Activated T-helper 2 cell treated with anti-CD3 and anti-CD28 coated beads, Interferon-gamma antibody, Interleukin-2, Interleukin-4, amounts not matched to agents 10 μg/mL and 5 μg/mL and 100 μg/mL, durations not matched to agents 14 hours and 24 hours and 36 hours (primary cell): ENCODE measurements around the gene DLL4. TPM values are rescaled to one million over a fixed set of nuclear protein-coding genes. Genes with fewer than 3 reads are reported as not detected.
"Not testable (repeated sequence)": the region's sequence is repeated elsewhere in the genome, so short reads cannot be mapped to it uniquely, and the experiment has no call there.

Experiments used
- DNase-seq: peaks from one replicate; pipeline ENCODE4 v3.0.0; 2021; ENCODE audit warnings: low spot score
- H3K27ac Mint-ChIP-seq: one replicate; pipeline ENCODE4 v1.8.0; 2021; ENCODE audit warnings: mixed read lengths
- H3K27me3 Mint-ChIP-seq: one replicate; pipeline ENCODE4 v1.8.0; 2021; ENCODE audit warnings: low read depth, mixed read lengths
- H3K36me3 Mint-ChIP-seq: one replicate; pipeline ENCODE4 v1.8.0; 2021; ENCODE audit warnings: low read depth, mixed read lengths
- H3K4me1 Mint-ChIP-seq: one replicate; pipeline ENCODE4 v1.8.0; 2021; ENCODE audit warnings: low read depth, mixed read lengths
- H3K4me3 Mint-ChIP-seq: one replicate; pipeline ENCODE4 v1.8.0; 2021; ENCODE audit warnings: low read depth, mild to moderate bottlenecking, moderate library complexity, mixed read lengths
- H3K9me3 Mint-ChIP-seq: one replicate; pipeline ENCODE4 v1.8.0; 2021; ENCODE audit warnings: mixed read lengths
- intact Hi-C: fragments of 100-400 bp; cut with micrococcal nuclease; formaldehyde crosslinking; loops from one replicate; pipeline ENCODE4 v1.15.1; 2023
- total RNA-seq: library from RNA; stranded (reverse); gene quantifications from 2 replicates; pipeline ENCODE4 v1.2.3, GENCODE V29; 2022

Gene DLL4
- total RNA-seq, 1 donor from 2014 or later, result 0.37 TPM

DNA sequence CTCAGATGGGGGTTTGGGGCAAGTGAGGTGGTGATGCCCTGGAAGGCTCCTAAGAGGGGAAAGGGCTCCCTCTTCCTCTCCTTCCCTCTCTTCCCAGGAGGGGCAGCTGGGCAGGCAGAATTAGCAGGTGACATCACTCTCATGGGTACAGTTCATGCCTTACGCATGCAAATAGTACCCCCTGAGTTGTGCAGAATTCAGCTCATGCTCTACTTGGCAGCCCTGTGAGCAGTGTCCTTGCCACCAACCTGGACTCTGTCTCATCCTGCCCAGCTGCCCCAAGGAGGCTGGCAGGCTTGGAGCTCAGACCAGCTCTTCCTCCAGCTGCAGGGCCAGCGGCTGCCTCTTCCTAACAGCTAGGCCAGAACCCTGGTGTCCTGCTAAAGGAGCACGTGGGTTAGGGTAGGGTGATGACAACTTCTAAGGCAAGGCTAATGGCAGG lies 27.4 kb downstream of the DLL4 start:
- Mint-ChIP-seq H3K4me3 (peak overlapping the region; percentile 17), H3K27ac (no peak overlapping the region), H3K4me1 (peaks cover 27% of the 10 kb centered on the region), H3K36me3 (peaks cover 10% of the 10 kb centered on the region), H3K27me3 (no peaks in the 10 kb centered on the region), H3K9me3 (no peaks in the 10 kb centered on the region)
- intact Hi-C loops, result no loop called here
- DNase-seq, result no peak

DNA sequence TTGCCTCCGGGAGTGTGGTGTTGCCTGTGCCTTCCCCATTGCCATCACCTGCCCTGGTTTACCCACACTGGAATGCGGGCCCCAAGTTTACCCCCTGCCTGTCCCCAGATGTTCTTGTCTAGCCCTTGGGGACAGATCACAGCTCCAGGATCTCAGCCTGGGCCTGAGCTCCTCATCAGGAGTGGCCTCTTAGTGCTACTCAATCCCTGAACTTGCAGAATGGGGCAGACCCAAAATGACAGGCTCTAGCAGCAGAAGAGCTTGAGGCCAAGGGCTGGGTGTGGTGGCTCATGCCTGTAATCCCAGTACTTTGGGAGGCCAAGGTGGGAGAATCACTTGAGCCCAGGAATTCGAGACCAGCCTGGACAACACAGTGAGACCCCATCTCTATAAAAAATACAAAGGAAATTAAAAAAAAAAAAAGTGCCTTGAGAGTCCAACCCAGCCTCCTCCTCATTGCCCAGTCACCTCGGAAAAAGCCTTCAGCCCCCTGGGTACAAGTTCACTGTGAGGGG lies 28.0 kb downstream of the DLL4 start:
- intact Hi-C loops, result no loop called here
- Mint-ChIP-seq H3K27ac (no peak overlapping the region), H3K27me3 (no peaks in the 10 kb centered on the region), H3K9me3 (no peaks in the 10 kb centered on the region), H3K4me3 (no peak overlapping the region), H3K36me3 (peaks cover 10% of the 10 kb centered on the region), H3K4me1 (peaks cover 23% of the 10 kb centered on the region)
- no peak for DNase-seq

DNA sequence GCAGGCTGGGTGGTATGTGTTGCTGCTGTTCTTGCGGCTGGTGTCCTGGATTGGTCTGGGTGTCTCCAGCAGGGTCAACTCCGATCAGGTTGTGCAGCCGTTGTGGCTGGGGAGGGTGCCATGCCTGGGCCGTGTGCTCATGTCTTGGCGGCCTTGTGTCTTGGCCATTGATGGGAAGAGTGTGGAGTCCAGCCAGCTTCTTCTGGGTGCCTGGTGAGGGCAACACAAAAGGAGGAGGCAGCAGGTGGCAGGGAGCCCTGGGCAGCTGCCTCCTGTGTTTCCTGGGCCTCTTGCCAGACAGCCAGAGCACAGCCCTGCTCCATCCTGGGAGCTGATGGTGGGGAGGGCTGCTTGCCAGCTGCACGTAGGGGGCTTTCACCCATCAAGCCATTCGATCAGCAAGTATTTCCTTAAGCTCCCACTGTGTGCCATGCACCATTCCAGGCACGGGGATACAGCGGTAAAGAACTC lies 28.5 kb downstream of the DLL4 start:
- H3K4me3 Mint-ChIP-seq, result no peak overlapping the region
- H3K27ac Mint-ChIP-seq, result no peak overlapping the region
- peaks cover 10% of the 10 kb centered on the region for H3K36me3 Mint-ChIP-seq
- intact Hi-C loops, result no loop called here
- no peaks in the 10 kb centered on the region for H3K27me3 Mint-ChIP-seq
- no peak for DNase-seq
- H3K9me3 Mint-ChIP-seq, result no peaks in the 10 kb centered on the region
- H3K4me1 Mint-ChIP-seq, result peaks cover 18% of the 10 kb centered on the region

DNA sequence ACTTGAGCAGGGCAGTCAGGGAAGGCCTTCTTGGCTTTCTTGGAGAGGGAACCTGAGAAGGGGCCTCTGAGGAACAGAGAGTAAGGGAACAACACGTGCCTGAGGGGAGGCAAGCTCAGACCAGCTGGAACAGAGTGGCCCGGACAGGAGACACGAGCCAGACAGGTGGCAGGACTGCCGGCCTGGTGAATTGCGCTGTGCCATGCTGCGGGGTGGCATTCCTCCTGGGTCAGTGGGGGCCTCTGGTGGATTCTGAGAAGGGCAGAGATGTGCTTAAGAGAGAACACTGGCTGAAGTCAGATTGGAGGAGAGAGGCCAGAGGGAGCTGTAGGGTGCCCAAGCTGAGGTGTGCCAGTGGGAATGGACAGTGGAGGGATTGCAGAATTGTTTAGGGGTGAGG lies 29.0 kb downstream of the DLL4 start:
- peaks cover 16% of the 10 kb centered on the region for H3K4me1 Mint-ChIP-seq
- peaks cover 10% of the 10 kb centered on the region for H3K36me3 Mint-ChIP-seq
- H3K27ac Mint-ChIP-seq, result no peak overlapping the region
- no peaks in the 10 kb centered on the region for H3K9me3 Mint-ChIP-seq
- DNase-seq, result no peak
- no peak overlapping the region for H3K4me3 Mint-ChIP-seq
- no peaks in the 10 kb centered on the region for H3K27me3 Mint-ChIP-seq
- intact Hi-C loops, result no loop called here

DNA sequence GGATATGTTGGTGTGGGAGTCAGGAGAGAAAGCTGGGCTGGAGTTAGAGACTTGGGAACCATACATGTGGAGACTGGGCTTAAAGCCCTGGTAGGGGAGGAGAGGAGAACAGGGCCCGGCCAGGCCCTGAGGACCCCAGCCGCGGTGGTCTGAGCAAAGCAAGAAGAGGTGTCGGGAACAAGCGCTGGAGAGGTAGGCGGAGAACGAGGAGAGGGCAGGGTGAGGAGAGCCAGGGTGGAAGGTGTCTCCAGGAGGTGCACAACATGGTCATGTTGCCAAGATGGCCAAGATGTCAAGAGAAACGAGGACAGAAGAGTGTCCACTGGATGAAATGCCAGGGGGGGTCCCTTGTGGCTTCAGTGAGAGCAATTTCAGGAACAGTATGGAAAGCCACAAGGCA lies 29.6 kb downstream of the DLL4 start:
- DNase-seq, result no peak
- peaks cover 10% of the 10 kb centered on the region for H3K36me3 Mint-ChIP-seq
- H3K27me3 Mint-ChIP-seq, result no peaks in the 10 kb centered on the region
- H3K27ac Mint-ChIP-seq, result no peak overlapping the region
- H3K4me1 Mint-ChIP-seq, result peaks cover 16% of the 10 kb centered on the region
- intact Hi-C loops, result no loop called here
- H3K9me3 Mint-ChIP-seq, result no peaks in the 10 kb centered on the region
- no peak overlapping the region for H3K4me3 Mint-ChIP-seq

DNA sequence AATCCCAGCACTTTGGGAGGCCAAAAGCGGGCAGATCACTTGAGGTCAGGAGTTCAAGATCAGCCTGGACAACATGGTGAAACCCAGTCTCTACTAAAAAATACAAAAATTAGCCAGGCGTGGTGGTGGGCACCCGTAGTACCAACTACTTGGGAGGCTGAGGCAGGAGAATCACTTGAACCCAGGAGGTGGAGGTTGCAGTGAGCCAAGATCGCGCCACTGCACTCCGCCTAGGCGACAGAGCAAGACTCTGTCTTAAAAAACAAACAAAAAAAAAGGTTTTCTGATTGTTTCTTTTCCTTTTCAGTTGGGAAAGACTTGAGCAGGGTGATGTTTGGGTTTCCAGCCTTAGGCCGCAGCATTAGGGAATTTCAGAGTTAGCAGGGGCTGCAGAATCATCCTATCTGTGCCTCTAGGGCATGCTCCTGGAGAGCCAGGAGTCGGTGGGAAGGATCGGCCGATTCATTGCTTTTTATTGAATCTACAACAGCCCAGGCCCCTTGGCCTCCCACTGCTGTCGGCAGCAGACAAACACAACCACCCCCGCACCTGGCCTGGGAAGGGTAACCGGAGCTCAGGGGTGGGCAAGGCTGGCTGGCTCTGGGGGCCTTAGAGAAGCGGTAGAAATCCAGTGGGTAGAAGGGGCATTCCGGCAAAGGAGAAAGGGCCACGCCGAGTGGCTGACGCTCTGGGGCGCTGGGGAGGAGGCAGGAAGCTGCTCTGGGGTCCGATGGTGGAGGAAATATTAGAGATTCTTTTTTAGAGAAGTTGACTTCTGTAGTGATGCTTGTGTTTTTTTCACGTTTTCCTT lies 30.4 kb downstream of the DLL4 start:
- intact Hi-C loops, result no loop called here
- DNase-seq, result no peak
- Mint-ChIP-seq H3K9me3 (no peaks in the 10 kb centered on the region), H3K36me3 (peaks cover 10% of the 10 kb centered on the region), H3K4me1 (peaks cover 9% of the 10 kb centered on the region), H3K27me3 (no peaks in the 10 kb centered on the region), H3K4me3 (no peak overlapping the region), H3K27ac (no peak overlapping the region)

DNA sequence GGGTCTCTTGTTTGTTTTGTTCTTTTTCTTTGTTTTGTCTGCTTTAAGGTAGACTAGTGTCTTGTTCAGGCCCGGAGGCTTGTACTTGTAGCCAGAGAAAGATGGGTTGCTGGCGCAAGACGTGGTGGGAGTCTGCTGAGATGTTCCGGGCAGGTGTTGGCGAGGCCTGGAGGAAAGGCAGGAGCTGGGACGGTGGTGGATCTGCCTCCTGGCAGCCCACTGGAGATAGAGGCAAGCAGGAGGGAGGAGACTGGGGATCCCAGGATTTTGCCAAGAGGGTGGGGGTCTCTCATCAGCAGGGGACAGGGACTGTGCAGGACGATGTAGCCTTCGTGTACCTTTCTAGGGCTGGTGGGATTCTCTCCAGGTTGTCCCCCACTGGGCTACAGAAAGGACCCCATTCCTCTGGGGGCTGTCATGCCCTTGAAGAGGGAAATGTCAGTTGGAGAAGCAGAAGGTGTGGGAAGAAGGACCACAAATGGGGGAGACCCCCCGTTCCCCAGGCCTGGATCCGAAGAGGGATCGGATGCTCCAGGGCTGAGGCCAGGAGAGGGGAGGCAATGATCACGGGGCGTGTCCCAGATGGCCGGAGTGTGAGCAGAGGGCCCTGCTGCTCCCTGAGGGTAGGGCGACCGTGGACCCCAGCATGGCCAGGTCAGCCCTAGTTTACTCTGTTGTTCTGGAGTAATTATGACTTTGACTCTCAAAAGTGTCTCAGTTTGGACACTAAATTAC lies 31.2 kb downstream of the DLL4 start:
- no peak overlapping the region for H3K27ac Mint-ChIP-seq
- no peak overlapping the region for H3K4me3 Mint-ChIP-seq
- no peaks in the 10 kb centered on the region for H3K9me3 Mint-ChIP-seq
- no peak for DNase-seq
- H3K36me3 Mint-ChIP-seq, result peaks cover 10% of the 10 kb centered on the region
- intact Hi-C loops, result no loop called here
- peaks cover 6% of the 10 kb centered on the region for H3K4me1 Mint-ChIP-seq
- no peaks in the 10 kb centered on the region for H3K27me3 Mint-ChIP-seq

DNA sequence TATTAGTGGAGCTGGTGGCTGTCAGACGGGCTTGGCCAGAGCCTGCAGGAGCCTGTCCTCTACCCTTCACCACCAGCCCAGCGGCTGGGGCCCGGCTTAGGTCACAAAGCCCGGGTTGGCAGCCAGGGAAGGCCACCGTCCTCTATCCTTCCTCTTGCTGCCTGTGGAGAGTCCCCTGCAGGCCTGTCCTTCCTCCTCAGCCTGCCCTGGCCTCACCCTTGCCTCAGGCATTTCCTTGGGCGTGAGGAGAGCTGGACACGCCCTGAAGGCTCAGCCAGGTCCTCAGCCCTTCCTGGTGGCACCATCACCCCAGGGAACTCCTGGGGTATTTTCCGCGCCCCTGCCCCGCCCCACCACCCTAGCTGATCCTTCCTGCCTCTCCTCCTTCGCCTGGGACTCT lies 31.8 kb downstream of the DLL4 start:
- Mint-ChIP-seq H3K4me3 (no peak overlapping the region), H3K36me3 (peaks cover 6% of the 10 kb centered on the region), H3K4me1 (peaks cover 4% of the 10 kb centered on the region), H3K27ac (no peak overlapping the region), H3K9me3 (no peaks in the 10 kb centered on the region), H3K27me3 (peaks cover 2% of the 10 kb centered on the region)
- intact Hi-C loops, result no loop called here
- DNase-seq, result no peak

DNA sequence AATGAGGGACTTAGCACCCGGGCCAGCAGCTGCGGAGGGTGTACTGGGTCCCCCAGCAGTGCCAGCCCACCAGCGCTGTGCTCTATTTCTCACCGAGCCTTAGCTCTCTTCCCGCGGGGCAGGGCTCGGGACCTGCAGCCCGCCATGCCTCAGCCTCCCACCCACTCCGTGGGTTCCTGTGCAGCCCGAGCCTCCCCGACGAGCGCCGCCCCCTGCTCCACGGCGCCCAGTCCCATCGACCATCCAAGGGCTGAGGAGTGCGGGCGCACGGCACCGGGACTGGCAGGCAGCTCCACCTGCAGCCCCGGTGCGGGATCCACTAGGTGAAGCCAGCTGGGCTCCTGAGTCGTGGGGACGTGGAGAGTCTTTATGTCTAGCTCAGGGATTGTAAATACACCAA lies 32.6 kb downstream of the DLL4 start:
- H3K36me3 Mint-ChIP-seq, H3K4me1 Mint-ChIP-seq, DNase-seq, intact Hi-C loops, H3K27me3 Mint-ChIP-seq, H3K4me3 Mint-ChIP-seq, H3K27ac Mint-ChIP-seq, H3K9me3 Mint-ChIP-seq: not testable (repeated sequence)

DNA sequence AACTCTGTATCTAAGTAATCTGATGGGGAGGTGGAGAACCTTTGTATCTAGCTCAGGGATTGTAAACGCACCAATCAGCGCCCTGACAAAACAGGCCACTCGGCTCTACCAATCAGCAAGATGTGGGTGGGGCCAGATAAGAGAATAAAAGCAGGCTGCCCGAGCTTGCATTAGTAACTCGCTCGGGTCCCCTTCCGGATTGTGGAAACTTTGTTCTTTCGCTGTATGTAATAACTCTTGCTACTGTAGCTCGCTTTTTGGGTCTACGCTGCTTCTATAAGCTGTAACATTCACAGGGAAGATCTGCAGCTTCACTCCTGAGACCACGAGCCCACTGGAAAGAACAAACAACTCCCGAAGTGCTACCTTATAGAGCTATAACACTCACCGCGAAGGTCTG lies 33.2 kb downstream of the DLL4 start:
- H3K27me3 Mint-ChIP-seq, H3K36me3 Mint-ChIP-seq, H3K4me3 Mint-ChIP-seq, DNase-seq, intact Hi-C loops, H3K4me1 Mint-ChIP-seq, H3K9me3 Mint-ChIP-seq, H3K27ac Mint-ChIP-seq: not testable (repeated sequence)

DNA sequence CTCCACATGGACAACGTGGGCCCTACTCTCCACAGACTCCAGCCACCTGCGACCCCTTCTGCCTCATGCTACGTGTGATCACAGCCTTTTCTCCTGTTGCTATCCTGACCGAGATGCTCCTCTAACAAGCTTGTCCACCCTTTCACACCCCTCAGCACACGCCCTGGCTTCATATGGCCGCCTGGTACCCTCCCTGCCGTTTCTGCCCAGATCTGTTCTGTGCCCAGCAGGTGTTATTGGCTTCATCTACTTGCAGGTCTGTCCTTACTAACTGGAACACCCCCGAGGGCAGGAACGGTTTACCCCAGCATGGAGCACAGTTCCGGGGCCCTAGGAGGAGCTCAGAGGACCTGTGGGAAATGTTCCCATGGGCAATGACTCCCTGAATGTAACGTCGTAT lies 34.1 kb downstream of the DLL4 start:
- H3K4me3 Mint-ChIP-seq, result no peak overlapping the region
- peaks cover 2% of the 10 kb centered on the region for H3K27me3 Mint-ChIP-seq
- no peak overlapping the region for H3K27ac Mint-ChIP-seq
- H3K9me3 Mint-ChIP-seq, result no peaks in the 10 kb centered on the region
- intact Hi-C loops, result no loop called here
- no peaks in the 10 kb centered on the region for H3K4me1 Mint-ChIP-seq
- no peaks in the 10 kb centered on the region for H3K36me3 Mint-ChIP-seq
- DNase-seq, result no peak

DNA sequence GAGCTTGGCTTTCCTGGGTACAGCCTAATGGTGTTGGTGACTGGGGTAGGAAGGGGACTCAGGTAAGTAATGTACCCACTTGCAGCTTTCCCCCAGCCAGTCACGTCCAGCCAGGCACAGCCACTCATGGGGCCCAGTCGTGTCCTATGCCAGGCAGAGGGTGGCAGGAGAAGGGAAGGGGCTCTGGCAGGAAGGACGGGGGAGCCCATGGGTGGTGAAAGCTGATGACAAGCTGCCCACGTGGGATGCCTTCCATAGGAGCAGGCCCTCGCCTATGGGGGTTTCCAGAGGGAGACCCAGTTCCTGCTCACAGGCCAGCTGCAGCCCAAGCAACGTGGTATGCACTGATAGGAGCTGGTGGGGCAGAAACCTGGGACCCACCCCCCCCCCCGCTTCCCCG lies 34.9 kb downstream of the DLL4 start:
- no peaks in the 10 kb centered on the region for H3K9me3 Mint-ChIP-seq
- H3K36me3 Mint-ChIP-seq, result no peaks in the 10 kb centered on the region
- intact Hi-C loops, result no loop called here
- no peaks in the 10 kb centered on the region for H3K4me1 Mint-ChIP-seq
- no peak overlapping the region for H3K27ac Mint-ChIP-seq
- no peak overlapping the region for H3K4me3 Mint-ChIP-seq
- DNase-seq, result no peak
- peaks cover 2% of the 10 kb centered on the region for H3K27me3 Mint-ChIP-seq

DNA sequence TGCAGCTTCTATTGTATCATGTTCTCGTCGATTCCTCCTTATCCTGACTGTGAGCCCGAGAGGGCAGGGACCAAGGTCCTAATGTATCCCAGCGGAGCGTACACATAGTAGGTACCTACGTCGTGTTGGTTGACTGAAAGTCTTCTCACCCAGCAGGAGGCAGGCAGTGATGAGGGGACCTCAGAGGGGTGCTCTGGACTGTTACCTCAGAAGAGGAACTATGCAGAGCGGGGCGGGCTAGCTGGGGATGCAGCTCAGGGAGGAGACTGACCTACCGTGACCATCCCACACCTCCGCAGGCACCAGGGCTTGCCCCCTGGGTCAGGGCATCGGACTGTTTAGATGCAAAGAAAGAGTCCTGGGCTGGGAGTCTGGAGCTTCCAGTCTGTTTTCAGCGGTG lies 35.5 kb downstream of the DLL4 start:
- Mint-ChIP-seq H3K4me1 (no peaks in the 10 kb centered on the region), H3K36me3 (no peaks in the 10 kb centered on the region), H3K4me3 (no peak overlapping the region), H3K9me3 (no peaks in the 10 kb centered on the region), H3K27me3 (peaks cover 2% of the 10 kb centered on the region), H3K27ac (no peak overlapping the region)
- no peak for DNase-seq
- intact Hi-C loops, result no loop called here
